ENCODE results near the gene NDUFB8. TPM values are rescaled to one million over a fixed set of nuclear protein-coding genes. Genes with fewer than 3 reads are reported as not detected.
A peak's percentile ranks its signal among the peaks of the same experiment; 100 is the strongest.

NDUFB8 gene
- total RNA-seq, 1 donor from 2014 or later = 278 TPM

DNA sequence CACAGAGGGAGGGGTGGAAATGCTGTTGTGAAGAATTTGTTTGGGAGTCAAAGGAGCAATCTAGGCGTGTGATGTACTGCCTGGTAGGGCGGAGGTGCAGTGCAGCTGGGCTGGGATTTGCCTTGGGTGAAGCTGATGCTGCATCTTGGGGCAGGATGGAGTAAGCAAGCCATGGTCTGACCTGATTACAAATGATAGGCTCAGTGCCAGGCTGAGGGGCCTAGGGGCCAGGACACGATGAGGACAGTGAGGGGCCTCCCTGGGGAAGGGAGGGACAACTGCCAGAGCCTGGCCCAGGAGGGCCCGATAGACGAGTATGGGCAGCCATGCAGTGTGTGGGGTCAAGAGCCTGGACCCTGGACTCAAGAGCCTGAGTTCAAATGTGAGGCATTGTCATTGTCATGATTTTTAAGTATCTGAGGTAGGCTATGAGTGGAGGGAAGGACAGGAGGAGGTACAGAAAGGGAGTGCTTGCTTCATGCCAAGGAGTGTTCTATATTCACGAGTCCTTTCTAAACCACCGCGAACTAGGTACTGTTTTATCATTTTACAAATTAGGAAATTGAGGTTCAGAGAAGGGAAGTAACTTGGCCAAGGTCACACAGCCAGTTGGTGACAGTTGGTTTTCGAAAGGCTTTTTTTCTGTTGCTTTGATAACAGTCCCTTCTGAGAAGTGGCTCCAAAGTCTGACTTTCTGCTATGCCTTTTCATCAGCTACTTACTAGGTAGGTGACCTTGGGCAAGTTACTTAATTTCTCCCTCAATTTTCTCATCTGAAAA is 35.7 kb upstream of the NDUFB8 start:
- no peaks in the 10 kb centered on the region for H3K9me3 Mint-ChIP-seq
- no peak overlapping the region for H3K27ac Mint-ChIP-seq
- intact Hi-C loops (cut with micrococcal nuclease) = loop anchor here (10.0 kb wide), 1 partner anchor 89 kb away; no protein-coding TSS in a partner anchor
- H3K27me3 Mint-ChIP-seq (ENCODE audit: low read depth) = peaks cover 38% of the 10 kb centered on the region
- no peak overlapping the region for H3K4me3 Mint-ChIP-seq (ENCODE audit: low read depth)
- no peak for DNase-seq (ENCODE audit: low spot score)
- H3K4me1 Mint-ChIP-seq (ENCODE audit: low read depth) = peaks cover 12% of the 10 kb centered on the region
- H3K36me3 Mint-ChIP-seq (ENCODE audit: low read depth) = peaks cover 12% of the 10 kb centered on the region

GRCh38 chr10:100562008-100562672 is 32.5 kb upstream of the NDUFB8 start:
- no peak overlapping the region for H3K4me3 Mint-ChIP-seq (ENCODE audit: low read depth)
- peak; percentile 73 for DNase-seq (ENCODE audit: low spot score)

DNA sequence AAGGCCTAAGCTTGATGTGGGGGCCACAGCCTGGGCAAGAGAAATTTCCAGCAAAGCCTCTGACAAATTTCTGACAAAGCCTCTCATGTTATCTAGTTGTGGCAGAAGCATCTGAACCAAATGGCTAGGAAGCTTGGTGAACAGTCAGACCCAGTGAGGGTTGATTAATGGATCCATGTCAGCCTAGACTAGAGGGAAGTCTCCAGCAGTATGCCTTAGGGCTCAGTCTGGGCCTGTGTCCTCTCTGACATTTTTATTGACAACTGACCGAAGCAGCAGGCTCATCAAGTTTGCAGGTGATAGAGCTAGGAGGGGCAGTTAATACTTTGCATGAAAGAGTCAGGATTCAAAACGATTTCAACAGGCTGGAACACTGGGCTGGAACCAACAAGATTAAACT is 31.3 kb upstream of the NDUFB8 start:
- peaks cover 26% of the 10 kb centered on the region for H3K36me3 Mint-ChIP-seq (ENCODE audit: low read depth)
- H3K27ac Mint-ChIP-seq = no peak overlapping the region
- DNase-seq (ENCODE audit: low spot score) = no peak
- H3K4me3 Mint-ChIP-seq (ENCODE audit: low read depth) = no peak overlapping the region
- intact Hi-C loops (cut with micrococcal nuclease) = loop anchor here (10.0 kb wide), 1 partner anchor 94 kb away; no protein-coding TSS in a partner anchor
- H3K27me3 Mint-ChIP-seq (ENCODE audit: low read depth) = peaks cover 25% of the 10 kb centered on the region
- no peaks in the 10 kb centered on the region for H3K9me3 Mint-ChIP-seq
- peaks cover 12% of the 10 kb centered on the region for H3K4me1 Mint-ChIP-seq (ENCODE audit: low read depth)

More at GRCh38 chr10:100562008-100562672, 32.5 kb upstream of the NDUFB8 start:
- Mint-ChIP-seq H3K4me1 (ENCODE audit: low read depth) (peaks cover 12% of the 10 kb centered on the region), H3K27me3 (ENCODE audit: low read depth) (peaks cover 36% of the 10 kb centered on the region), H3K9me3 (no peaks in the 10 kb centered on the region), H3K36me3 (ENCODE audit: low read depth) (peaks cover 21% of the 10 kb centered on the region), H3K27ac (no peak overlapping the region)
- intact Hi-C loops (cut with micrococcal nuclease) = loop anchor here (1.0 to 10.0 kb wide), 2 partner anchors 93 to 181 kb away; no protein-coding TSS in a partner anchor

DNA sequence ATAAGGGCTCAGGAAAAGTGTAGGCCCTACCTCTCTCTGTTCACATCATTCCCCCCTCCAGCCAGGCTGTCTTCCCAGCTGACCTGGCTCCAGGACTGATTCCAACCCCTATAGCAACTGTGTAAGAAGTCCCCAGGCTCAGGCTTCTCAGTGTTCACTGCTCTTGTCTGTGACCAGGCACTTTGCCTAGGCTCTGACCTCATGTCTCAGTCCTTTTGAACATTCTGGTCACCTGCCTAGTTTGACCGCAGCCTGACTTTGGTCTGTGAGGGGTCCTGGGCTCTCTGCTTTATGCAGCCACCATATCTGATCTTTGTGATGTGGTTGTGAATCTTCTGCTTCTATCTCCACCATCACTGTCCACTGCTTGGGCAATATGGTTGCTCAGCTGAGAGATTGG is 30.6 kb upstream of the NDUFB8 start:
- Mint-ChIP-seq H3K36me3 (ENCODE audit: low read depth) (peaks cover 30% of the 10 kb centered on the region), H3K27ac (no peak overlapping the region), H3K9me3 (no peaks in the 10 kb centered on the region), H3K27me3 (ENCODE audit: low read depth) (peaks cover 20% of the 10 kb centered on the region), H3K4me1 (ENCODE audit: low read depth) (peaks cover 10% of the 10 kb centered on the region), H3K4me3 (ENCODE audit: low read depth) (no peak overlapping the region)
- DNase-seq (ENCODE audit: low spot score) = no peak
- intact Hi-C loops (cut with micrococcal nuclease) = loop anchor here (10.0 kb wide), 1 partner anchor 95 kb away; no protein-coding TSS in a partner anchor

DNA sequence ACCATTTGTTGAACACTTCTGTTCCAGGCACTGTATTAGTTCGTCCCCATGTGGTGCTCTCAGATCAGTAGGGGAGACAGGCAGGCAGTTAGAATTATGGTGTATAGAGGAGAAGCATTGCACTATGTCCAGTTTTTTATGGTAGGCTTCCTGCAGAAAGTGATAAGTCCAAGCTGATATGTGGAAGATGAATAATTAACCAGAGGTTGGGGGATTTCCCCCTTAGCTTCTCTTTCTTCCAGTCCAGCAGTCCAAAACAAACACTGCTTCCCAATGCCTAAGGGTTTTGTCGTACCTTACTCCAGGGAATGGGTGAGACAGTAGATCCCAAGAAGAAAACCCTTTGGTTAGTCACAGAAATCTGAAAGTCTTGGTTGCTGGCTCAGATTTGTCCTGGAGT is 25.2 kb upstream of the NDUFB8 start:
- no peak overlapping the region for H3K4me3 Mint-ChIP-seq (ENCODE audit: low read depth)
- no peaks in the 10 kb centered on the region for H3K27me3 Mint-ChIP-seq (ENCODE audit: low read depth)
- H3K36me3 Mint-ChIP-seq (ENCODE audit: low read depth) = peaks cover 30% of the 10 kb centered on the region
- no peak overlapping the region for H3K27ac Mint-ChIP-seq
- intact Hi-C loops (cut with micrococcal nuclease) = no loop called here
- no peaks in the 10 kb centered on the region for H3K4me1 Mint-ChIP-seq (ENCODE audit: low read depth)
- DNase-seq (ENCODE audit: low spot score) = no peak
- no peaks in the 10 kb centered on the region for H3K9me3 Mint-ChIP-seq

GRCh38 chr10:100553929-100554328 is 24.3 kb upstream of the NDUFB8 start:
- Mint-ChIP-seq H3K36me3 (ENCODE audit: low read depth) (peaks cover 40% of the 10 kb centered on the region), H3K27ac (no peak overlapping the region), H3K4me1 (ENCODE audit: low read depth) (no peaks in the 10 kb centered on the region), H3K27me3 (ENCODE audit: low read depth) (no peaks in the 10 kb centered on the region), H3K4me3 (ENCODE audit: low read depth) (no peak overlapping the region), H3K9me3 (no peaks in the 10 kb centered on the region)
- intact Hi-C loops (cut with micrococcal nuclease) = no loop called here
- DNase-seq (ENCODE audit: low spot score) = no peak

GRCh38 chr10:100551738-100552137 is 22.1 kb upstream of the NDUFB8 start:
- no peak overlapping the region for H3K4me3 Mint-ChIP-seq (ENCODE audit: low read depth)
- H3K27me3 Mint-ChIP-seq (ENCODE audit: low read depth) = no peaks in the 10 kb centered on the region
- DNase-seq (ENCODE audit: low spot score) = no peak
- H3K4me1 Mint-ChIP-seq (ENCODE audit: low read depth) = no peaks in the 10 kb centered on the region
- peaks cover 46% of the 10 kb centered on the region for H3K36me3 Mint-ChIP-seq (ENCODE audit: low read depth)
- no peaks in the 10 kb centered on the region for H3K9me3 Mint-ChIP-seq
- H3K27ac Mint-ChIP-seq = no peak overlapping the region
- intact Hi-C loops (cut with micrococcal nuclease) = no loop called here

DNA sequence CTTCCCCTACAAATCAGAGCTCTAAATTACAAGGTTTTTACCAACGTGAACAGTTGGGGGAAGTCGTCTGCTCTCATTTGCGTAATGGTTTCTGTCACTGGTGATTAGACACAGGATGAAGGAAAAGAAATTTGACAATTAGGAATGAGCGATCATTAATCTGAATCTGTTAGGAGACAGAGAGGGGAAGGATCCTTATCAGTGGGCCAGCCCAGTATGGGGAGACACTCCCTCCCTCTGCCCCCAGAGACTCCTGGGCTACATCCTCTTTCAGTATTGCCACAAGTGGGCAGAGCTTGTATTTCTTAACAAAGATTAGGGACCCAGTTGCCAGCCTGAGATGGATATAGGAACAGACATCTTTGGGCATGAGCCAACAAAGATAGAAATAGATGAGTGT is 21.5 kb upstream of the NDUFB8 start:
- Mint-ChIP-seq H3K36me3 (ENCODE audit: low read depth) (peaks cover 50% of the 10 kb centered on the region), H3K9me3 (no peaks in the 10 kb centered on the region), H3K4me3 (ENCODE audit: low read depth) (no peak overlapping the region), H3K27me3 (ENCODE audit: low read depth) (no peaks in the 10 kb centered on the region), H3K27ac (no peak overlapping the region), H3K4me1 (ENCODE audit: low read depth) (no peaks in the 10 kb centered on the region)
- DNase-seq (ENCODE audit: low spot score) = no peak
- intact Hi-C loops (cut with micrococcal nuclease) = no loop called here

DNA sequence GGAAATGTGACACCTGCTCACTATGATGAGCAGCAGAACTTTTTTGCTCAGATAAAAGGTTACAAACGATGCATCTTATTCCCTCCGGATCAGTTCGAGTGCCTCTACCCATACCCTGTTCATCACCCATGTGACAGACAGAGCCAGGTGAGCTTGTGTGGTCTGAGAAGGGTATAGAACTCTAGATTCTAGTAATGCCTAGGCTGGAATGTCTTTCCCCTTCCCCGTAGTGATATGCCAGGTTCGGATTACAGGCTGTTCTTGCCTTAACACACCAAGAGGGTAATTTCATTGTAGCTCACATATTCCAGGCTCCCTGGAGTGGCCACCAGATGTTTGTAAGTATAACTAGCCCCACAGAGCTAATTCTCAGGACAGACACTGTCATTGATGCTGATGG is 15.3 kb upstream of the NDUFB8 start:
- no peaks in the 10 kb centered on the region for H3K4me1 Mint-ChIP-seq (ENCODE audit: low read depth)
- DNase-seq (ENCODE audit: low spot score) = no peak
- intact Hi-C loops (cut with micrococcal nuclease) = no loop called here
- no peak overlapping the region for H3K4me3 Mint-ChIP-seq (ENCODE audit: low read depth)
- H3K9me3 Mint-ChIP-seq = no peaks in the 10 kb centered on the region
- H3K27me3 Mint-ChIP-seq (ENCODE audit: low read depth) = no peaks in the 10 kb centered on the region
- H3K27ac Mint-ChIP-seq = no peak overlapping the region
- peaks cover 71% of the 10 kb centered on the region for H3K36me3 Mint-ChIP-seq (ENCODE audit: low read depth)

DNA sequence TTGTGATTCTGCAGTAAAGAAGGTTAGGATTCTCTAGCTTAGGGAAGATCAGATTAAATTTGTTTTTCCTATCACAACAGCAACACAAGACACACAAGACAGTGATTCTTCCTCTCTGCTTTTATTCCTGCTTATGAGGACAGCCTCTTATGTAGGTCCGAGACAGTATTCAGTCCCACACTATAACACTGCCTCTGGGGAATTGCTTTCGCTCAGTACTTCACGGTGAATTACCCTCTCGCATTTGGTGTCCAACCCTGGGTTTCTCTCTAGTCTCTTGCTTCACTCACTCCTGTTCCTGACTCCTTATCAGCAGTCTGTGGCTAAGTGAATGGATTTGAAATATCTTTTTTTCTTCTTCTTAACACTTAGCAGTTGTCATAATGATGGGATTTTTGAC is 7.8 kb upstream of the NDUFB8 start:
- H3K27me3 Mint-ChIP-seq (ENCODE audit: low read depth) = no peaks in the 10 kb centered on the region
- H3K36me3 Mint-ChIP-seq (ENCODE audit: low read depth) = peaks cover 35% of the 10 kb centered on the region
- no peak for DNase-seq (ENCODE audit: low spot score)
- H3K9me3 Mint-ChIP-seq = no peaks in the 10 kb centered on the region
- H3K27ac Mint-ChIP-seq = no peak overlapping the region
- intact Hi-C loops (cut with micrococcal nuclease) = loop anchor here (5.0 kb wide), 1 partner anchor 460 kb away; the partner anchor contains the start of gene LZTS2
- H3K4me3 Mint-ChIP-seq (ENCODE audit: low read depth) = no peak overlapping the region
- peaks cover 26% of the 10 kb centered on the region for H3K4me1 Mint-ChIP-seq (ENCODE audit: low read depth)

DNA sequence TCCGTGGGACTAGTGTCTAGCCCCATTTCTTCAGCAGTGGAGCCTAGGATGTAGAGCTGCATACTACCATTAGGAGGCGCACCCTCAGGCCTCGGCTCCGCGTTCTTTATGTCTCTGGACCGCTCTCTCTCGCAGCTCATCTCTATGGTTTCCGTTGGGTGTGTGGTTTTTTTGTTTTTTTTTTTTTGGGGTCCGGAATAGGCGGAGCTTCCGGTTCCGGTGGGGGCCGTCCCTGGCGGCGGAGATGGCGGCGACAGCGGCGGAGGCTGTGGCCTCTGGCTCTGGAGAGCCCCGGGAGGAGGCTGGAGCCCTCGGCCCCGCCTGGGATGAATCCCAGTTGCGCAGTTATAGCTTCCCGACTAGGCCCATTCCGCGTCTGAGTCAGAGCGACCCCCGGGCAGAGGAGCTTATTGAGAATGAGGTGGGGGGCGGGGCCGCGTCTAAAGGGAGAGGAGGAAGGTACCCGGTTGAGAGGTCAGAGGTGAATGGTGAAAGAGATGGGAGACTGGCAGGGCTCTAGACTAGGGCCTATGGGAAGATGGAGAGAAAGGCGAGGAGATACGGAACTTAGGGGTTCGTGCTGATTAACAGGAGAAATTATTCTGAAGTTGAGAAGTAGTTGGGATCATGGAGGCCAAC is 6.2 kb upstream of the NDUFB8 start, which contains the start of gene HIF1AN:
Gene HIF1AN, plus strand, starts transcription at position 229 of the 639 bp plus-strand sequence. Its CDS starts 16 bp downstream, at position 245.
- intact Hi-C loops (cut with micrococcal nuclease) = loop anchor here (1.0 to 5.0 kb wide), 3 partner anchors 27 to 461 kb away; partner anchors contain the start of genes ERLIN1 and LZTS2

GRCh38 chr10:100535338-100535714 is 5.7 kb upstream of the NDUFB8 start:
- no peak overlapping the region for H3K27ac Mint-ChIP-seq

More for the DNA sequence above, 6.2 kb upstream of the NDUFB8 start, which contains the start of gene HIF1AN:
- DNase-seq (ENCODE audit: low spot score) = peak; percentile 90
- Mint-ChIP-seq H3K27ac (peak within 1 kb of the TSS; percentile 12), H3K9me3 (no peaks in the 10 kb centered on the region), H3K27me3 (ENCODE audit: low read depth) (no peaks in the 10 kb centered on the region), H3K4me1 (ENCODE audit: low read depth) (peaks cover 28% of the 10 kb centered on the region), H3K36me3 (ENCODE audit: low read depth) (peaks cover 28% of the 10 kb centered on the region), H3K4me3 (ENCODE audit: low read depth) (no peak within 1 kb of the TSS)

More at GRCh38 chr10:100535338-100535714, 5.7 kb upstream of the NDUFB8 start:
- no peak overlapping the region for H3K4me3 Mint-ChIP-seq (ENCODE audit: low read depth)
- intact Hi-C loops (cut with micrococcal nuclease) = loop anchor here (1.0 to 5.0 kb wide), 3 partner anchors 26 to 462 kb away; partner anchors contain the start of genes ERLIN1 and LZTS2
- no peak for DNase-seq (ENCODE audit: low spot score)
- H3K27me3 Mint-ChIP-seq (ENCODE audit: low read depth) = no peaks in the 10 kb centered on the region
- no peaks in the 10 kb centered on the region for H3K9me3 Mint-ChIP-seq
- peaks cover 29% of the 10 kb centered on the region for H3K4me1 Mint-ChIP-seq (ENCODE audit: low read depth)
- peaks cover 23% of the 10 kb centered on the region for H3K36me3 Mint-ChIP-seq (ENCODE audit: low read depth)
